Liver (tissue), 3 donors: ENCODE measurements around the gene RALGPS2.

Experiments
- GABPA ChIP-seq, 2 donors: IDR thresholded peaks in 1 of 2; conservative IDR thresholded peaks in 1 of 2; 2 replicates each; pipeline ENCODE4 v1.6.1; 2016; ENCODE audit warnings: antibody characterized with exemption in 2 of 2, mild to moderate bottlenecking in 1 of 2, moderate library complexity in 1 of 2
- RXRA ChIP-seq, 2 donors: IDR thresholded peaks; 2 replicates each; pipeline ENCODE4 v1.6.1; 2017 to 2018; ENCODE audit warnings: antibody characterized with exemption in 2 of 2, mild to moderate bottlenecking in 1 of 2
- TF ChIP-seq, protein P1 (sequence below): fragments of 150-350 bp; IDR thresholded peaks from 2 replicates; pipeline ENCODE4 v1.5.1; 2017; ENCODE audit warnings: improper control_type of control experiment, low read depth, low read length; ENCODE audit not compliant: missing input control
- donor health status: healthy.
- donor health status: healthy.

DNA sequence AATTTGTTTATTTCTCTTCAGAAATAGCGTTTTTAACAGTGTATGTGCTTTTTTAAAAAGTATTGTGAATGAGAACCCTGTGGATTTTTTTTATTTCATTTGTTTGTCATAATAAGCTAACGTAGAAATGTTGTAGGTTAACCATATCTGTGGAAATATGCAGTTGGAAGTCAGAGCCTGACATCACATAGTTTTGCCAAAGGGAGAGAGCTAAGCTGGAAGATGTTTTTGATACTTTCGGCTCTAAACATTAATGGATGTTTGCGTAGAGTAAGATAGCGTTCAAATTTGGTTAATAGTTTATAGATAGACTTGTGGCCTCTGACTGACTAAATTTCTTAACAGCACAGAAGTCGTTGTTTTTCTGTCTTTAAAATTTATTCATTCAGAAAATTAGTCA lies 193.3 kb downstream of the RALGPS2 start:
- TF ChIP-seq, protein P1, sequence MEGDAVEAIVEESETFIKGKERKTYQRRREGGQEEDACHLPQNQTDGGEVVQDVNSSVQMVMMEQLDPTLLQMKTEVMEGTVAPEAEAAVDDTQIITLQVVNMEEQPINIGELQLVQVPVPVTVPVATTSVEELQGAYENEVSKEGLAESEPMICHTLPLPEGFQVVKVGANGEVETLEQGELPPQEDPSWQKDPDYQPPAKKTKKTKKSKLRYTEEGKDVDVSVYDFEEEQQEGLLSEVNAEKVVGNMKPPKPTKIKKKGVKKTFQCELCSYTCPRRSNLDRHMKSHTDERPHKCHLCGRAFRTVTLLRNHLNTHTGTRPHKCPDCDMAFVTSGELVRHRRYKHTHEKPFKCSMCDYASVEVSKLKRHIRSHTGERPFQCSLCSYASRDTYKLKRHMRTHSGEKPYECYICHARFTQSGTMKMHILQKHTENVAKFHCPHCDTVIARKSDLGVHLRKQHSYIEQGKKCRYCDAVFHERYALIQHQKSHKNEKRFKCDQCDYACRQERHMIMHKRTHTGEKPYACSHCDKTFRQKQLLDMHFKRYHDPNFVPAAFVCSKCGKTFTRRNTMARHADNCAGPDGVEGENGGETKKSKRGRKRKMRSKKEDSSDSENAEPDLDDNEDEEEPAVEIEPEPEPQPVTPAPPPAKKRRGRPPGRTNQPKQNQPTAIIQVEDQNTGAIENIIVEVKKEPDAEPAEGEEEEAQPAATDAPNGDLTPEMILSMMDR: no peak
- TF ChIP-seq GABPA (IDR thresholded peaks at IDR 0.05 in 1 of 2, conservative IDR thresholded peaks at IDR 0.05 in 1 of 2): no peak
- TF ChIP-seq RXRA (IDR thresholded peaks at IDR 0.05): no peak
